H1 (cell line): ENCODE measurements around the gene HRH1. TPM values are rescaled to one million over a fixed set of nuclear protein-coding genes. Genes with fewer than 3 reads are reported as not detected.

ENCODE experiments used
- CTCF ChIA-PET: fragments of 300-600 bp; sonication (Branson Sonifier 250); formaldehyde crosslinking; loops from one replicate; lab custom pipeline; 2021; ENCODE audit not compliant: partially characterized antibody; lab: Charles Lee
- POLR2A ChIA-PET: fragments of 300-600 bp; sonication (Branson Sonifier 250); formaldehyde crosslinking; loops from one replicate; lab custom pipeline; 2021; ENCODE audit warnings: inconsistent platforms; ENCODE audit not compliant: partially characterized antibody; lab: Charles Lee
- DNase-seq, 2 experiments: peaks; one replicate each; pipeline versions ENCODE4 v3.0.0 to v3.0.0-alpha.2; 2010 to 2022; ENCODE audit warnings: low spot score in 2 of 2, low read depth in 1 of 2, mixed read lengths in 1 of 2
- FAIRE-seq: peaks from 2 replicates; lab custom pipeline; 2011; peaks lifted over from hg19 to GRCh38; lab: Jason Lieb, UNC
- H2AFZ ChIP-seq: 2 replicates; pipeline ENCODE4 v1.8.1; 2012; ENCODE audit warnings: low read length, inconsistent platforms
- H2AK5ac ChIP-seq: 2 replicates; pipeline ENCODE4 v1.6.1; 2013; ENCODE audit warnings: low read depth, low read length
- H2BK120ac ChIP-seq: replicated peaks from 2 replicates; pipeline ENCODE3; 2013; ENCODE audit warnings: low read depth, low read length, inconsistent platforms
- H2BK12ac ChIP-seq: 2 replicates; pipeline ENCODE4 v1.6.1; 2013; ENCODE audit warnings: low read depth, low read length
- H2BK15ac ChIP-seq: 2 replicates; pipeline ENCODE4 v1.6.1; 2013; ENCODE audit warnings: low read length
- H2BK20ac ChIP-seq: 2 replicates; pipeline ENCODE4 v1.6.1; 2013; ENCODE audit warnings: low read length
- H2BK5ac ChIP-seq: 2 replicates; pipeline ENCODE4 v1.6.1; 2013; ENCODE audit warnings: low read depth, low read length
- H3K14ac ChIP-seq: 2 replicates; pipeline ENCODE4 v1.6.1; 2013; ENCODE audit warnings: inconsistent platforms; ENCODE audit not compliant: insufficient read length
- H3K18ac ChIP-seq: 2 replicates; pipeline ENCODE4 v1.6.1; 2013; ENCODE audit warnings: low read length; ENCODE audit errors: extremely low read depth
- H3K23ac ChIP-seq: 2 replicates; pipeline ENCODE4 v1.6.1; 2013; ENCODE audit warnings: inconsistent platforms; ENCODE audit not compliant: insufficient read length
- H3K23me2 ChIP-seq: 2 replicates; pipeline ENCODE4 v1.6.1; 2013; ENCODE audit warnings: low read depth, low read length
- H3K27ac ChIP-seq: 2 replicates; pipeline ENCODE4 v1.6.1; 2011; ENCODE audit warnings: low read depth, low read length, inconsistent platforms
- H3K27me3 ChIP-seq, 4 experiments: replicated peaks in 1 of 4; 1 replicate in 1 of 4; 2 replicates in 3 of 4; pipeline versions ENCODE4 v1.6.1 to v1.8.1; 2011 to 2013; ENCODE audit warnings: low read length in 3 of 4, mild to moderate bottlenecking in 3 of 4, inconsistent platforms in 2 of 4, mixed read lengths in 2 of 4, moderate library complexity in 1 of 4; ENCODE audit not compliant: control insufficient read depth in 3 of 4, insufficient read depth in 3 of 4; ENCODE audit errors: extremely low read depth in 1 of 4
- H3K36me3 ChIP-seq, 4 experiments: 2 replicates each; pipeline versions ENCODE4 v1.6.1 to v1.8.1; 2011 to 2013; ENCODE audit warnings: mild to moderate bottlenecking in 4 of 4, low read length in 3 of 4, moderate library complexity in 2 of 4, control low read depth in 1 of 4, inconsistent platforms in 1 of 4; ENCODE audit not compliant: insufficient read depth in 4 of 4, control insufficient read depth in 2 of 4
- H3K4ac ChIP-seq: replicated peaks from 2 replicates; pipeline ENCODE3; 2013; ENCODE audit warnings: low read length, low read depth, mixed read lengths, inconsistent platforms; ENCODE audit not compliant: insufficient read length
- H3K4me1 ChIP-seq, 4 experiments: replicated peaks in 1 of 4; 1 replicate in 1 of 4; 2 replicates in 3 of 4; pipeline versions ENCODE4 v1.6.1 to v1.8.1; 2011 to 2013; ENCODE audit warnings: low read length in 3 of 4, inconsistent platforms in 2 of 4, mixed read lengths in 1 of 4; ENCODE audit not compliant: insufficient read depth in 4 of 4, control insufficient read depth in 3 of 4
- H3K4me2 ChIP-seq, 2 experiments: 2 replicates each; pipeline versions ENCODE4 v1.6.1 to v1.8.1; 2011 to 2013; ENCODE audit warnings: low read depth in 2 of 2, low read length in 2 of 2, control low read depth in 1 of 2, inconsistent platforms in 1 of 2, mild to moderate bottlenecking in 1 of 2; ENCODE audit not compliant: insufficient read depth in 1 of 2
- H3K4me3 ChIP-seq, 4 experiments: fragments of 200-600, 300-600 bp in 1 of 4; sonication (generic), shearing (Covaris generic), sonication (Bioruptor Twin) in 1 of 4; 2 replicates each; pipeline versions ENCODE4 v1.5.1 to v1.8.1; 2011 to 2016; ENCODE audit warnings: low read length in 4 of 4, low read depth in 3 of 4, control low read depth in 2 of 4, inconsistent platforms in 2 of 4, mild to moderate bottlenecking in 2 of 4, mixed read lengths in 1 of 4, moderate library complexity in 1 of 4; ENCODE audit not compliant: insufficient read depth in 2 of 4; ENCODE audit errors: extremely low read depth in 1 of 4
- H3K56ac ChIP-seq: replicated peaks from 2 replicates; pipeline ENCODE3; 2013; ENCODE audit warnings: low read depth, mild to moderate bottlenecking, mixed read lengths, low read length, inconsistent platforms; ENCODE audit not compliant: insufficient read length
- H3K79me1 ChIP-seq: 2 replicates; pipeline ENCODE4 v1.6.1; 2013; ENCODE audit warnings: low read depth, low read length, control low read depth
- H3K79me2 ChIP-seq, 2 experiments: 2 replicates each; pipeline versions ENCODE4 v1.6.1 to v1.8.1; 2012 to 2013; ENCODE audit warnings: low read length in 2 of 2, mild to moderate bottlenecking in 2 of 2, inconsistent platforms in 1 of 2; ENCODE audit not compliant: insufficient read depth in 2 of 2, control insufficient read depth in 1 of 2
- H3K9ac ChIP-seq, 4 experiments: replicated peaks in 1 of 4; 1 replicate in 1 of 4; 2 replicates in 3 of 4; pipeline versions ENCODE4 v1.6.1 to v1.8.1; 2011 to 2013; ENCODE audit warnings: low read depth in 3 of 4, low read length in 3 of 4, control low read depth in 2 of 4, mild to moderate bottlenecking in 2 of 4, moderate library complexity in 2 of 4, inconsistent platforms in 1 of 4; ENCODE audit errors: extremely low read depth in 1 of 4
- H3K9me3 ChIP-seq, 2 experiments: 2 replicates each; pipeline versions ENCODE4 v1.6.1 to v1.8.1; 2012 to 2013; ENCODE audit warnings: mild to moderate bottlenecking in 2 of 2, moderate library complexity in 2 of 2, control low read depth in 1 of 2, inconsistent platforms in 1 of 2, low read depth in 1 of 2, low read length in 1 of 2, mixed read lengths in 1 of 2; ENCODE audit not compliant: insufficient read depth in 2 of 2
- H4K20me1 ChIP-seq, 2 experiments: replicated peaks in 1 of 2; 2 replicates each; pipeline versions ENCODE3 to v1.8.1; 2011 to 2013; ENCODE audit warnings: inconsistent platforms in 2 of 2, low read length in 2 of 2, mild to moderate bottlenecking in 1 of 2; ENCODE audit not compliant: insufficient read depth in 2 of 2, control insufficient read depth in 1 of 2
- H4K5ac ChIP-seq: 2 replicates; pipeline ENCODE4 v1.6.1; 2013; ENCODE audit warnings: low read length, low read depth, mixed read lengths, inconsistent platforms; ENCODE audit not compliant: insufficient read length
- H4K8ac ChIP-seq: 2 replicates; pipeline ENCODE4 v1.8.0; 2013; ENCODE audit warnings: mild to moderate bottlenecking, moderate library complexity, low read length, inconsistent platforms; ENCODE audit not compliant: insufficient read depth; ENCODE audit errors: extremely low read depth
- H4K91ac ChIP-seq: replicated peaks from 2 replicates; pipeline ENCODE3; 2013; ENCODE audit warnings: low read length, mixed read lengths, inconsistent platforms; ENCODE audit not compliant: insufficient read length
- CBX8 ChIP-seq: fragments of 300-800, 300-1000 bp; sonication (generic); IDR thresholded peaks from 2 replicates; pipeline ENCODE4 v1.7.1; 2016; ENCODE audit warnings: low read depth, low read length, borderline replicate concordance
- CHD2 ChIP-seq: IDR thresholded peaks from 2 replicates; pipeline ENCODE4 v1.6.1; 2012; ENCODE audit warnings: low read length, improper control_type of control experiment
- EGR1 ChIP-seq: IDR thresholded peaks from 2 replicates; pipeline ENCODE4 v1.6.1; 2011; ENCODE audit warnings: low read depth, low read length, borderline replicate concordance
- EP300 ChIP-seq, 2 experiments: IDR thresholded peaks; 1 replicate in 1 of 2; 2 replicates in 1 of 2; pipeline ENCODE4 v1.6.1; 2011 to 2012; ENCODE audit warnings: low read depth in 2 of 2, low read length in 2 of 2, mild to moderate bottlenecking in 2 of 2, borderline replicate concordance in 1 of 2, inconsistent platforms in 1 of 2, moderate library complexity in 1 of 2
- EZH2 ChIP-seq: fragments of 200-600 bp; sonication (generic); IDR thresholded peaks from 2 replicates; pipeline ENCODE4 v1.7.1; 2012; ENCODE audit warnings: low read depth, mild to moderate bottlenecking, moderate library complexity, low read length, inconsistent platforms; ENCODE audit not compliant: severe bottlenecking
- GTF2F1 ChIP-seq: IDR thresholded peaks from 2 replicates; pipeline ENCODE4 v1.6.1; 2012; ENCODE audit warnings: low read depth, low read length, improper control_type of control experiment, borderline replicate concordance
- KDM4A ChIP-seq: IDR thresholded peaks from one replicate; pipeline ENCODE4 v1.7.1; 2012; ENCODE audit warnings: low read depth, mild to moderate bottlenecking, moderate library complexity, low read length, inconsistent platforms; ENCODE audit not compliant: severe bottlenecking
- POU5F1 ChIP-seq: IDR thresholded peaks from 2 replicates; pipeline ENCODE4 v1.6.1; 2011; ENCODE audit warnings: low read depth, mild to moderate bottlenecking, low read length, moderate library complexity
- SP1 ChIP-seq: IDR thresholded peaks from 2 replicates; pipeline ENCODE4 v1.6.1; 2011; ENCODE audit warnings: low read depth, low read length
- SUZ12 ChIP-seq: fragments of 200-600 bp; sonication (generic); IDR thresholded peaks from 2 replicates; pipeline ENCODE4 v1.6.1; 2012; ENCODE audit warnings: mild to moderate bottlenecking, inconsistent platforms, low read length, moderate library complexity, mixed read lengths
- WGBS, 2 experiments: shearing (Covaris generic) in 1 of 2; methylation state at CpG; one replicate each; pipeline versions ENCODE4 v1.1.6 to v1.1.7; 2013 to 2015; ENCODE audit warnings: low lambda C conversion rate in 2 of 2, mixed read lengths in 2 of 2, inconsistent platforms in 1 of 2, low coverage in 1 of 2, missing lambda C conversion rate in 1 of 2; ENCODE audit not compliant: insufficient replicate concordance in 2 of 2, insufficient coverage in 1 of 2, insufficient read length in 1 of 2; ENCODE audit errors: extremely low coverage in 1 of 2, missing lambda C conversion rate in 1 of 2; 5-methylcytosine and 5-hydroxymethylcytosine counted together
- polyA plus RNA-seq, 7 experiments: library from polyadenylated mRNA; depleted of rRNA in 3 of 7; stranded (reverse) in 5 of 7; unstranded in 2 of 7; fragments of >200 nt in 5 of 7; fragments of 200-250 nt in 2 of 7; gene quantifications; 1 replicate in 5 of 7; 2 replicates in 1 of 7; 4 replicates in 1 of 7; pipeline versions ENCODE4 v1.2.1 to v1.2.3, GENCODE V29; 2011 to 2013; ENCODE audit warnings: missing spikeins in 2 of 7, mixed read lengths in 2 of 7
- total RNA-seq: library from RNA; stranded (reverse); fragmentation: NEBNext Ultra II Directional; extraction: Animal tissue kit (Norgen Biotek cat#: 25700); gene quantifications from 2 replicates; pipeline ENCODE4 v1.2.1, GENCODE V29; 2021
- TF ChIP-seq, protein P1 (sequence below): IDR thresholded peaks from 2 replicates; pipeline ENCODE4 v1.6.1; 2011; ENCODE audit warnings: low read length, improper control_type of control experiment

The HRH1 gene
- total and polyA plus RNA-seq, 2 of the 8 experiments (the other 6 are each of a cell fraction or from before 2014, with no cell fraction given): 0.11 TPM; not detected in 1

DNA sequence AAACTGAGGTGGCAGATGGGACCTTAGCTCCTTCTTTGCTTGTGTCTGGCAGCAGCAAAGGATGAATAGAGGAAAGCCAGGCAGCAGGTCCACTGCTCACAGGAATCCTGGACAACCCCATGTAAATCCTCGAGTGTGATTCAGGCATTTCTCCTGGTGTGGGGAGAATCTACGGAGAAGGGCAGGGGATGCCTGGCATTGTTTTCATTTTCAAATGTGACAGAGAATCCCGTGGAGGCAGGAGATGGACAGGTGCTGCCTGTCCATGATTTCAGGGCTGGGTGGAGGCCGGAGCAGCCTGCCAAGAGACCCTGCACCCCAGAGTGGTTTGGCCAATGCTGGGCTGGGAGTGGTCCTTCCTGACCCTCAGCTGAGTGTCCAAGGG, 1.7 kb downstream of the HRH1 start:
- H3K56ac ChIP-seq: no peak overlapping the region
- no peak overlapping the region for H3K9ac ChIP-seq
- H2AK5ac ChIP-seq: no peak overlapping the region
- no peak overlapping the region for H2BK120ac ChIP-seq
- H3K4me1 ChIP-seq: peaks cover 0 to 6% (median under 1%) of the 10 kb centered on the region in 4 experiments; a peak in 3 of 7 replicates
- no peak overlapping the region for H2BK20ac ChIP-seq
- H3K9me3 ChIP-seq: no peaks in the 10 kb centered on the region
- H3K79me1 ChIP-seq: no peaks in the 10 kb centered on the region
- no peak overlapping the region for H3K27ac ChIP-seq
- no peak overlapping the region for H2AFZ ChIP-seq
- no peak overlapping the region for H2BK5ac ChIP-seq
- ChIA-PET POLR2A (interaction anchor here (1.3 kb wide), 1 partner anchor 487 kb away, joined by 3 read pairs; the partner anchor contains the start of gene VGLL4), CTCF (interaction anchor here (0.7 to 4.7 kb wide), 23 partner anchors 9 to 211 kb away, joined by 3 to 42 read pairs (median 7); no protein-coding TSS in a partner anchor)
- peaks cover 5 to 37% (median 30%) of the 10 kb centered on the region in 4 experiments for H3K27me3 ChIP-seq
- H3K4me2 ChIP-seq: no peak overlapping the region; a peak in 1 of 4 replicates
- DNase-seq (no peak), FAIRE-seq (no peak)
- H4K8ac ChIP-seq: no peak overlapping the region
- peaks cover 0 to 4% of the 10 kb centered on the region in 2 experiments for H4K20me1 ChIP-seq
- no peaks in the 10 kb centered on the region for H3K79me2 ChIP-seq
- WGBS, 2 experiments: 76% methylated on average over 4 of the region's 4 CpGs; no CpG with 5 or more reads in 1 of the 2 experiments
- H3K36me3 ChIP-seq: no peaks in the 10 kb centered on the region
- no peak overlapping the region for H3K14ac ChIP-seq
- H3K23me2 ChIP-seq: peaks cover 12% of the 10 kb centered on the region; the same call in 1 of the 2 replicates
- no peak overlapping the region for H4K5ac ChIP-seq
- no peak overlapping the region for H4K91ac ChIP-seq
- no peak overlapping the region for H3K4me3 ChIP-seq
- H3K23ac ChIP-seq: no peak overlapping the region
- no peak overlapping the region for H2BK15ac ChIP-seq
- no peak overlapping the region for H3K4ac ChIP-seq
- no peak overlapping the region for H3K18ac ChIP-seq
- H2BK12ac ChIP-seq: no peak overlapping the region
- TF ChIP-seq SUZ12: no peak
- no peak for TF ChIP-seq KDM4A
- no peak for TF ChIP-seq POU5F1
- TF ChIP-seq EZH2: no peak
- TF ChIP-seq CHD2: no peak
- TF ChIP-seq, protein P1, sequence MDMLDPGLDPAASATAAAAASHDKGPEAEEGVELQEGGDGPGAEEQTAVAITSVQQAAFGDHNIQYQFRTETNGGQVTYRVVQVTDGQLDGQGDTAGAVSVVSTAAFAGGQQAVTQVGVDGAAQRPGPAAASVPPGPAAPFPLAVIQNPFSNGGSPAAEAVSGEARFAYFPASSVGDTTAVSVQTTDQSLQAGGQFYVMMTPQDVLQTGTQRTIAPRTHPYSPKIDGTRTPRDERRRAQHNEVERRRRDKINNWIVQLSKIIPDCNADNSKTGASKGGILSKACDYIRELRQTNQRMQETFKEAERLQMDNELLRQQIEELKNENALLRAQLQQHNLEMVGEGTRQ: no peak
- TF ChIP-seq GTF2F1: no peak
- no peak for TF ChIP-seq CBX8
- TF ChIP-seq SP1: no peak
- TF ChIP-seq EGR1: no peak
- no peak for TF ChIP-seq EP300 (IDR thresholded peaks at IDR 0.05; ENCODE audit: borderline replicate concordance in 1 of 2, low read depth in 2 of 2, low read length in 2 of 2)
